ENCODE measurements around the gene PLA2G15.

The PLA2G15 gene, protein sequence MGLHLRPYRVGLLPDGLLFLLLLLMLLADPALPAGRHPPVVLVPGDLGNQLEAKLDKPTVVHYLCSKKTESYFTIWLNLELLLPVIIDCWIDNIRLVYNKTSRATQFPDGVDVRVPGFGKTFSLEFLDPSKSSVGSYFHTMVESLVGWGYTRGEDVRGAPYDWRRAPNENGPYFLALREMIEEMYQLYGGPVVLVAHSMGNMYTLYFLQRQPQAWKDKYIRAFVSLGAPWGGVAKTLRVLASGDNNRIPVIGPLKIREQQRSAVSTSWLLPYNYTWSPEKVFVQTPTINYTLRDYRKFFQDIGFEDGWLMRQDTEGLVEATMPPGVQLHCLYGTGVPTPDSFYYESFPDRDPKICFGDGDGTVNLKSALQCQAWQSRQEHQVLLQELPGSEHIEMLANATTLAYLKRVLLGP

DNA sequence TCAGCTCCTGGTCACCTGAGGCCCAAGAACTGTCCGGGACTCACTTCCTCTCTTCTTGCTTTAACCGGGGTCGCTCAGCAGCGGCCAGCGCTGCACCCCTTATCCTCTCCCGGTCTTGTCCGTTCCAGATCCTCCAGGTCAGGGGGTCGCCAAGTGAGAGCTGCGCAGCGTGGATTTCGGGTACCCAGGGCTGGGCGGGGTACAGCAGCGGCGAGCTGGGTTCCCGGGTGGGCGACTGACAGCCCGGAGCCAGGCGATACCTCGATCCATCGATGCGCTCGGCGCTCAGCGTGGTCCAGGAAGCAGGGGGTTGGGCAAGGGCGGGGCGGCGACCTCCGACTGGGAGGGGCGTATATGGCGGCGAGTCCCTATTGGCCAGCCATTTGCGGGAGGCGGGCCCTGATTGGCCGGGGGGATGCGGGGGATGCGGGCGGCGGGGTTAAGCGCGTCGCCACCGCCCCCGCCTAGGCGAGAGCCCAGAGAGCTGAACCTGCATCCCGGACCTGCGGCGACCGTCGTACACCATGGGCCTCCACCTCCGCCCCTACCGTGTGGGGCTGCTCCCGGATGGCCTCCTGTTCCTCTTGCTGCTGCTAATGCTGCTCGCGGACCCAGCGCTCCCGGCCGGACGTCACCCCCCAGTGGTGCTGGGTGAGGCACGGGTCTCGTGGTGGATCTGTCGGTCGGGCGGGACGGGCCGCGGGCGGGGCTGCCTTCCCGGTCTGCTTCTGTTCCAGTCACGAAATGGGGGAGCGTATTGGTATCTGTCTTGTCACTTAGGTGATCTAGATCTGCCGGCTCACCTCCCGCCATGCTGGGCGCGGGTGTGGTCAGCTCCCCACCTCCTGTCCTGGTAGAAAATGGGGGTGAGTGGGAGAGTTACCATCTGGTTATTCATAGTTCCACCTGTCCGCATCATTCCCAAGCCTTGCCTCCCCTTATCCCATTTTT, at the start of gene PLA2G15:
Gene PLA2G15 (plus strand): TSS at position 471 of the 951 bp plus-strand sequence. CDS start 54 bp downstream, at position 525.
- TF ChIP-seq, protein P1, sequence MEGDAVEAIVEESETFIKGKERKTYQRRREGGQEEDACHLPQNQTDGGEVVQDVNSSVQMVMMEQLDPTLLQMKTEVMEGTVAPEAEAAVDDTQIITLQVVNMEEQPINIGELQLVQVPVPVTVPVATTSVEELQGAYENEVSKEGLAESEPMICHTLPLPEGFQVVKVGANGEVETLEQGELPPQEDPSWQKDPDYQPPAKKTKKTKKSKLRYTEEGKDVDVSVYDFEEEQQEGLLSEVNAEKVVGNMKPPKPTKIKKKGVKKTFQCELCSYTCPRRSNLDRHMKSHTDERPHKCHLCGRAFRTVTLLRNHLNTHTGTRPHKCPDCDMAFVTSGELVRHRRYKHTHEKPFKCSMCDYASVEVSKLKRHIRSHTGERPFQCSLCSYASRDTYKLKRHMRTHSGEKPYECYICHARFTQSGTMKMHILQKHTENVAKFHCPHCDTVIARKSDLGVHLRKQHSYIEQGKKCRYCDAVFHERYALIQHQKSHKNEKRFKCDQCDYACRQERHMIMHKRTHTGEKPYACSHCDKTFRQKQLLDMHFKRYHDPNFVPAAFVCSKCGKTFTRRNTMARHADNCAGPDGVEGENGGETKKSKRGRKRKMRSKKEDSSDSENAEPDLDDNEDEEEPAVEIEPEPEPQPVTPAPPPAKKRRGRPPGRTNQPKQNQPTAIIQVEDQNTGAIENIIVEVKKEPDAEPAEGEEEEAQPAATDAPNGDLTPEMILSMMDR (conservative IDR thresholded peaks at IDR 0.05; ENCODE audit: low read length): no peak
- peak; percentile 96 for DNase-seq (ENCODE audit: low read depth)
- peak within 1 kb of the TSS; percentile 98 for H3K4me3 ChIP-seq (ENCODE audit: low read length)

DNA sequence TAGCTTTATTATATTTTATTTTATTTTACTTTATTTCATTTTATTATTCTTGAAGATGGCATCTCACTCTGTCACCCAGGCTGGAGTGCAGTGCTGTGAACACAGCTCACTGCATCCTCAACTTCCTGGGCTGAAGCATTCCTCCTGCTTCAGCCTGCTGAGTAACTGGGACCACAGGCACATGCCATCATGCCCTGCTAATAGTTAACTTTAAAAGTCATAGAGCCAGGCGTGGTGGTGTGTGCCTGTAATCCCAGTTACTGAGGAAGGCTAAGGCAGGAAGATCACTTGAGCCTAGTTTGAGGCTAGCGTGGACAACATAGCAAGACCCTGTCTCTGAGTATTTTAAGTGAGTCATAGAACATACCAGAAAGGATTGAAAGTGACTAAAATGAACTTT, 47.9 kb upstream of the PLA2G15 start:
- DNase-seq (ENCODE audit: low read depth): peak; percentile 35
- no peak overlapping the region for H3K4me3 ChIP-seq (ENCODE audit: low read length)

DNA sequence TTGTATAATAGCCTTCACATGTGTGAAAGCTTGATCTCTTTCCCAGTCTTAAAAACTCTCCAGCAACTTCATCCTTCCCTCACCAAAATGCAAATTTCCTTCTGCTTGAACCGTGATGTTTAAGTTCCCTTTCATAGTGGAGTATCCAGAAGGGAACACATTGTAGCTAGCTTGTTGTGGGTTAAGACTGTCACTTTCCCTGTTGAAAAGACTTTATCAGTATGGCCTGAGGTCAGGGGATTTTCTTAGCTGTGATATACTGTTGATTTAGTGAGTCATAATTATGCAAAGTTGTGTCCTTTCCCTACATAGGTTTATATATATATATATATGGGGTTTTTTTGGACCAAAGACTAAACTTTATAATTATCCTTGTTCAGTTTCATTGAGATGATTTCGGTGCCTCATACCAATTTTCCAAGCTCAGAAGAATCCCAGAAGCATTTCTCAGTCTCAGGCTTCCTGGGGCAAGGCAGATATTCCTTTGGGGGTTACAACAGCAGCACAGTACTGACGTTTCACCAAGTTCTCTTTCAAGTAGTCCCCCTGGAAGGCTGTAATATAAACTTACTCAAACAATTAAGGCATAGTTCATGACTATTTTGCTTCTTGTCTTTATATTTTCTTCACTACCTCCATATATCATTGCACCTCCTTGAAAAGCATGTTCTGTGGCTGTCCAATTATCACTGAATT, 44.9 kb upstream of the PLA2G15 start:
- TF ChIP-seq, protein P1 (conservative IDR thresholded peaks at IDR 0.05; ENCODE audit: low read length): no peak
- no peak overlapping the region for H3K4me3 ChIP-seq (ENCODE audit: low read length)
- DNase-seq (ENCODE audit: low read depth): peak; percentile 5

More for the DNA sequence above, 47.9 kb upstream of the PLA2G15 start:
- TF ChIP-seq, protein P1 (conservative IDR thresholded peaks at IDR 0.05; ENCODE audit: low read length): no peak

DNA sequence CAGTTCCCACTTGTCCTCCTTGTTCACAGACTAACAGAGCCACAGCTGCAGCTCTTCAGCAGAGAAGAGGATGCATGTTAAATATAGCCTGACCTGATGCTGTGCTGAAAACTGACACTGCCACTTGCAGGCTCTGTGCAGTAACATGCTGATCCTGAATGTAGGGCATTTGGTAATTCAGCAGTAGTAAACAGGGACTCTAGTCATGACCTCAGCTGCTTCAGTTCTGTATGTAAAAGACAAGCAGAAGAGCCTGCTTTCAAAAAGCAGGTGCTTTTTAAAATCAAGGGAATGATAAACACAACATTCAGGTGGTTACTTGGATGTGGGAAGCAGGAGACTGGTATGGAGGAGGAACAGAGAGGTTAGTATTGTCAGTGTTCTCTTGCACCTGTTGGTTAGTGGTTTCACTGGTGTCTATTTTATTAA, 43.1 kb upstream of the PLA2G15 start:
- no peak overlapping the region for H3K4me3 ChIP-seq (ENCODE audit: low read length)

DNA sequence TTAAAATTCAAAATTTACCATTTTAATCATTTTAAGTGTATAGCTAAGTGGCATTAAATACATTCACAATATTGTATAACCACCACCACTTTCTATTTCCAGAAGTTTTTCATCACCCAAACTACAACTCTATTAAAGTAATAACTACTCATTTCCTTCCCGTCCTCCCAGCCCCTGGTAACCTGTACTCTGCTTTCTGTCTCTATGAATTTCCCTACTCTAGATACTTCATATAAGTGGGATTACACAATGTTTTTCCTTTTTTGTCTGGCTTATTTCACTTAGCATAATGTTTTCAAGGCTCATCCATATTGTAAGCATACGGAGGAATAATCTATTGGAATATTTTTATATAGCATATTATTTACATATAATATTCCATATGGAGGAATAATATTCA, 38.9 kb upstream of the PLA2G15 start:
- DNase-seq (ENCODE audit: low read depth): no peak
- TF ChIP-seq, protein P1 (conservative IDR thresholded peaks at IDR 0.05; ENCODE audit: low read length): no peak
- H3K4me3 ChIP-seq (ENCODE audit: low read length): no peak overlapping the region

More for the DNA sequence above, 43.1 kb upstream of the PLA2G15 start:
- DNase-seq (ENCODE audit: low read depth): no peak
- TF ChIP-seq, protein P1 (conservative IDR thresholded peaks at IDR 0.05; ENCODE audit: low read length): no peak

DNA sequence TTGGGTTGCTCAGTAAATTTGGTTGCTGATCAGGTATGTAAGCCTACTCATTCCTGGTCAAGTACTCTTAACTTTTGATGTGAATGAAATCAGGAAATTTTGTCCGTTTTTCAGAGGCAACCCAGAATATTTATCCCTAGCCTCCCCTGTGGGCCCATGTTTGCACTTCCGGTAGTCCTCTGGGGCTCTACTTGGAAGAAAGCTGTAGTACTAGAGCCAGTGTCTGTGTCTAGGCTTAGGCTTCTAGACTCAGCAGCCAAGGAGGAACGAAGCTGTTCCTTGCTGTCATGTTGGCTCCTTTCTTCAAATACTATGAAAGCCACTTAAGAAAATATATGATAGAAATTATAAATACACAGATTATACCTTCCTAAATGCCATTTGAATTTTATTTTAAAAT, 30.4 kb upstream of the PLA2G15 start:
- no peak for DNase-seq (ENCODE audit: low read depth)
- no peak overlapping the region for H3K4me3 ChIP-seq (ENCODE audit: low read length)
- TF ChIP-seq, protein P1 (conservative IDR thresholded peaks at IDR 0.05; ENCODE audit: low read length): no peak

Measured in AG10803 (cell line).